Measurements from ENCODE around the gene HABP2. TPM values are rescaled to one million over a fixed set of nuclear protein-coding genes. Genes with fewer than 3 reads are reported as not detected.

HABP2 gene
- total RNA-seq, result not detected in 2 replicates

GRCh38 chr10:113552701-113553100, at the start of gene HABP2:
Gene HABP2, plus strand, starts transcription at chr10:113553053. Its CDS starts 69 bp downstream, at chr10:113553122.

Other genes with a start within 250 kb of the HABP2 start
- gene NRAP, start 111.0 kb downstream of the HABP2 start, total RNA-seq, result not detected in 2 replicates
- 36.2 and 44.7 TPM in 2 replicates for gene CASP7, start 126.9 kb downstream of the HABP2 start, total RNA-seq
- not detected in 2 replicates for gene PLEKHS1, start 198.6 kb downstream of the HABP2 start, total RNA-seq

Measured in thoracic aorta endothelial cell (primary cell).